ENCODE measurements around the gene OR51A2. TPM values are rescaled to one million over a fixed set of nuclear protein-coding genes. Genes with fewer than 3 reads are reported as not detected.
A peak's percentile ranks its signal among the peaks of the same experiment; 100 is the strongest.
"Not testable (repeated sequence)": the region's sequence is repeated elsewhere in the genome, so short reads cannot be mapped to it uniquely, and the experiment has no call there.

The OR51A2 gene, protein sequence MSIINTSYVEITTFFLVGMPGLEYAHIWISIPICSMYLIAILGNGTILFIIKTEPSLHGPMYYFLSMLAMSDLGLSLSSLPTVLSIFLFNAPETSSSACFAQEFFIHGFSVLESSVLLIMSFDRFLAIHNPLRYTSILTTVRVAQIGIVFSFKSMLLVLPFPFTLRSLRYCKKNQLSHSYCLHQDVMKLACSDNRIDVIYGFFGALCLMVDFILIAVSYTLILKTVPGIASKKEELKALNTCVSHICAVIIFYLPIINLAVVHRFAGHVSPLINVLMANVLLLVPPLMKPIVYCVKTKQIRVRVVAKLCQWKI
- not detected in 2 replicates for total RNA-seq (ENCODE audit: low replicate concordance)
- long read RNA-seq = 0 reads

- DNase-seq (ENCODE audit: extremely low spot score, unreplicated experiment); H3K4me3 Mint-ChIP-seq; H3K4me1 Mint-ChIP-seq (ENCODE audit: unreplicated experiment); H3K36me3 Mint-ChIP-seq; H3K27me3 Mint-ChIP-seq; H3K27ac Mint-ChIP-seq; H3K9me3 Mint-ChIP-seq: not testable (repeated sequence)
Measured at GRCh38 chr11:4955613-4956012, at the start of gene OR51A2. TSS of gene OR51A2 (minus strand) at chr11:4955713. CDS start at chr11:4955713, 0 bp downstream.

GRCh38 chr11:5004424-5005274 is 49.1 kb upstream of the OR51A2 start:
- H3K9me3 Mint-ChIP-seq = no peaks in the 10 kb centered on the region
- DNase-seq (ENCODE audit: extremely low spot score, unreplicated experiment) = no peak
- no peaks in the 10 kb centered on the region for H3K36me3 Mint-ChIP-seq
- no peak overlapping the region for H3K27ac Mint-ChIP-seq
- H3K27me3 Mint-ChIP-seq = peaks cover 15% of the 10 kb centered on the region
- TF ChIP-seq CTCF (conservative IDR thresholded peaks at IDR 0.05) = peak; percentile 83
- no peak overlapping the region for H3K4me3 Mint-ChIP-seq
- no peaks in the 10 kb centered on the region for H3K4me1 Mint-ChIP-seq (ENCODE audit: unreplicated experiment)

DNA sequence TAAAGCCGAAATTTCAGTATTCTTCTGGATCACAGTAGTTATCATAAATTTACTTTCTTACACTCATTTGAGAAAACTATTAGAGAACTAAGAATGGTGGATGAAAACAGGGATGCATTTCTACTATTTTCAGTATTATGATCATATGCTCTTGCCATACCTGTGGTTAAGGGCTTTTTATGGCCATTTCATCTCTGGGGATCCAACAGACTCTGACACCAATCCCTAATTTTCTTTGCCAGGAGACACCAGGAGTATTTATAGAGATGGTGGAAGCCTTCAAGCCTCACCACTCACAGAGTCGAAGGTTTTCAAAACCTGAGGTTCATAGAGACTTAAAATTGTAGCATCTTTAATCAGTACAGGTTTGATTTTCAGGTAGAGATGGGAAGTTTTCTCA is 39.0 kb upstream of the OR51A2 start, which contains the start of gene OR51L1:
Gene OR51L1, plus strand, starts transcription at position 301 of the 400 bp plus-strand sequence. CDS start 4,132 bp downstream, outside the sequence.
- Mint-ChIP-seq H3K36me3 (no peaks in the 10 kb centered on the region), H3K27me3 (peaks cover 5% of the 10 kb centered on the region), H3K9me3 (no peaks in the 10 kb centered on the region), H3K4me3 (no peak within 1 kb of the TSS), H3K27ac (no peak within 1 kb of the TSS), H3K4me1 (ENCODE audit: unreplicated experiment) (no peaks in the 10 kb centered on the region)
- no peak for TF ChIP-seq CTCF (conservative IDR thresholded peaks at IDR 0.05)
- no peak for DNase-seq (ENCODE audit: extremely low spot score, unreplicated experiment)

GRCh38 chr11:4991060-4991459 is 35.5 kb upstream of the OR51A2 start:
- H3K36me3 Mint-ChIP-seq = no peaks in the 10 kb centered on the region
- H3K4me1 Mint-ChIP-seq (ENCODE audit: unreplicated experiment) = no peaks in the 10 kb centered on the region
- H3K9me3 Mint-ChIP-seq = no peaks in the 10 kb centered on the region
- no peak overlapping the region for H3K4me3 Mint-ChIP-seq
- H3K27ac Mint-ChIP-seq = no peak overlapping the region
- no peak for DNase-seq (ENCODE audit: extremely low spot score, unreplicated experiment)
- TF ChIP-seq CTCF (conservative IDR thresholded peaks at IDR 0.05) = peak; percentile 22
- H3K27me3 Mint-ChIP-seq = peaks cover 5% of the 10 kb centered on the region

- Mint-ChIP-seq H3K27ac (no peak overlapping the region), H3K4me3 (no peak overlapping the region), H3K27me3 (no peaks in the 10 kb centered on the region), H3K36me3 (no peaks in the 10 kb centered on the region), H3K9me3 (no peaks in the 10 kb centered on the region), H3K4me1 (ENCODE audit: unreplicated experiment) (no peaks in the 10 kb centered on the region)
- no peak for DNase-seq (ENCODE audit: extremely low spot score, unreplicated experiment)
- no peak for TF ChIP-seq CTCF (conservative IDR thresholded peaks at IDR 0.05)
Measured at GRCh38 chr11:4983841-4984240, 28.3 kb upstream of the OR51A2 start.

GRCh38 chr11:4982678-4983077 is 27.2 kb upstream of the OR51A2 start:
- Mint-ChIP-seq H3K4me1 (ENCODE audit: unreplicated experiment) (no peaks in the 10 kb centered on the region), H3K27ac (no peak overlapping the region), H3K27me3 (no peaks in the 10 kb centered on the region), H3K36me3 (no peaks in the 10 kb centered on the region), H3K4me3 (no peak overlapping the region), H3K9me3 (no peaks in the 10 kb centered on the region)
- no peak for DNase-seq (ENCODE audit: extremely low spot score, unreplicated experiment)
- no peak for TF ChIP-seq CTCF (conservative IDR thresholded peaks at IDR 0.05)

Measured in type B pancreatic cell (in vitro differentiated cells).